Skeletal muscle satellite cell (primary cell): ENCODE data around the gene CBX4.

ENCODE experiments used
- H3K27me3 ChIP-seq: 2 replicates; pipeline ENCODE4 v1.7.0; 2013; ENCODE audit warnings: low read length; ENCODE audit not compliant: control insufficient read depth, insufficient read depth
- H3K36me3 ChIP-seq: 2 replicates; pipeline ENCODE4 v1.7.0; 2013; ENCODE audit warnings: mild to moderate bottlenecking, control low read depth, low read length; ENCODE audit not compliant: insufficient read depth
- H3K4me1 ChIP-seq: 2 replicates; pipeline ENCODE4 v1.7.0; 2013; ENCODE audit warnings: low read length; ENCODE audit not compliant: control insufficient read depth, insufficient read depth
- H3K4me2 ChIP-seq: 2 replicates; pipeline ENCODE4 v1.7.0; 2013; ENCODE audit warnings: mild to moderate bottlenecking, low read length
- H3K4me3 ChIP-seq: 2 replicates; pipeline ENCODE4 v1.7.0; 2013; ENCODE audit warnings: low read length
- H3K9ac ChIP-seq: 2 replicates; pipeline ENCODE4 v1.7.0; 2013; ENCODE audit warnings: mild to moderate bottlenecking, low read depth, low read length, moderate library complexity
- H3K9me3 ChIP-seq: replicated peaks from 2 replicates; pipeline ENCODE4 v1.7.0; 2013; ENCODE audit warnings: mild to moderate bottlenecking, control low read depth, low read length

Gene CBX4

GRCh38 chr17:79812353-79813258, 26.6 kb downstream of the CBX4 start:
- peak overlapping the region; percentile 81 for H3K4me2 ChIP-seq
- peaks cover 75% of the 10 kb centered on the region for H3K27me3 ChIP-seq
- peak overlapping the region; percentile 56 for H3K4me3 ChIP-seq
- H3K4me1 ChIP-seq, result peaks cover 27% of the 10 kb centered on the region
- H3K36me3 ChIP-seq, result no peaks in the 10 kb centered on the region
- no peak overlapping the region for H3K9ac ChIP-seq
- no peaks in the 10 kb centered on the region for H3K9me3 ChIP-seq

DNA sequence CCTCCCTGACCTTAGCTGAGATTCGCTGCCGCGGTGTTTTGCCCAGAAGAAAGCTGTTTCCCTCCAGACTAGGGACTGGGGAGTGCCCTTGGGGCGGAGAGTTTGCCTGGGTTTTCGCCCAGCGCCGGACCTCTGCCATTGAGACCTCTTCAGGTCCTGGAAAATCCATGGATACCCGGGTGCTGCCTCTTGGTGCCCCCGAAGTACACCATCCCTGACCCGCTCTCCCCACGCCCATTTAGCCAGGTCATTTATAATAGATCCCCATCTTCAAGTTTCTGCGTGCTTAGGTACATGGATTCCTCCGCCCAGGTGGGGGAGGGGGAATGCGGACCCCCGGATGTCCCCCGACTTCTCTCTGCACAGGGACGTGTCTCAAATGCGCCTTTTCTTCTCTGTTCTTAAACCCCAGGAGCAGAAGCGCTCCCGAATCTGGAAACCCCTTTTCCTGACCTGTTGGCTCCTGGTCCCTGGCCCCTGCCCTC, 27.3 kb downstream of the CBX4 start:
- Histone ChIP-seq H3K27me3 (peaks cover 75% of the 10 kb centered on the region), H3K36me3 (no peaks in the 10 kb centered on the region), H3K4me3 (peak overlapping the region; percentile 48), H3K4me1 (peaks cover 27% of the 10 kb centered on the region), H3K4me2 (peak overlapping the region; percentile 58), H3K9ac (no peak overlapping the region), H3K9me3 (no peaks in the 10 kb centered on the region)

GRCh38 chr17:79811011-79811867, 28.0 kb downstream of the CBX4 start:
- Histone ChIP-seq H3K27me3 (peaks cover 75% of the 10 kb centered on the region), H3K4me1 (peaks cover 27% of the 10 kb centered on the region), H3K9ac (no peak overlapping the region), H3K4me2 (peak overlapping the region; percentile 58), H3K9me3 (no peaks in the 10 kb centered on the region), H3K36me3 (no peaks in the 10 kb centered on the region), H3K4me3 (peak overlapping the region; percentile 48)

DNA sequence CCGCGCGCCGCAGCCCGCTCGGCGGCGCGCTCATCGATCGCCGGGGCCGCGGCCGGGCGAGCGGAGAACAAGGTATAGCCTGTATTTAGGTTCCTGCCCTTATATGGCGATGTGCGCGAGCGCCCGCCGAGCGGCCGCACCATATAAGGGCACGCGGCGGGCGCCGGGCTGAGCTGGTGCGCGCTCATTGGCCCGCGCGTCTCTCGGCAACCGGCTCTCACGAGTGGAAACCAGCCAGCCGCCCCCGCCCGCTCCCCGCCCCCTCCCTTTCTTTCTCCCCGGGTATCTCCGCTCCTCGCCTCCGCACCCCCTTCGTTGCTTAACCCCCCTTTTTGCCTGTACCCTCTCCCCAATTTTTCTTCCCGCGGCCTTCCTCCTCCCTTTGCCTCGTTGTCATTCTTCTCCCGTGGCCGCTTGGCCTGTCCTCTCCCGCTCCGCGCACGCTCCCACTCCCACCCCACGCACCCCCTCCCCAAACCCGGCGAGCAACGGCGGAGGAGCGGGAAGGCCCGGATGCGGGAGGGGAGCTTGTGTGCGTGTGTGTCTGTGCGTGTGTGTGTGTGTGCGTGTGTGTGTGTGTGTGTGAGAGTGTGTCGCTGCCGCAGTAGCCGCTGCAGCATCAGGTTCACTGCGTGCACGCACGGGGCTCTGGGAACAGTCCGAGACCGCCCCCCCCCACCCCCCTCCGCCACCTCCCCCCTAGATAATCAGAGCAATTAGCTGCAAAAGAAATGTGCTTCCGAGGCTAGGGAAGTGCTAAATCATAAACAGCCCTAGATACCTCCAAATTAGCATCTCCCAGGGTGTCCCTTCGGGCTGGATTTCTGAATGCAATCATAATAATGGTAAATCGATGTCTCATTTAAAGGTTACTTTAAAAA, 28.9 kb downstream of the CBX4 start:
- H3K4me3 ChIP-seq, result peak overlapping the region; percentile 53
- peak overlapping the region; percentile 75 for H3K4me2 ChIP-seq
- no peaks in the 10 kb centered on the region for H3K9me3 ChIP-seq
- H3K27me3 ChIP-seq, result peaks cover 77% of the 10 kb centered on the region
- no peaks in the 10 kb centered on the region for H3K36me3 ChIP-seq
- H3K4me1 ChIP-seq, result peaks cover 27% of the 10 kb centered on the region
- no peak overlapping the region for H3K9ac ChIP-seq

DNA sequence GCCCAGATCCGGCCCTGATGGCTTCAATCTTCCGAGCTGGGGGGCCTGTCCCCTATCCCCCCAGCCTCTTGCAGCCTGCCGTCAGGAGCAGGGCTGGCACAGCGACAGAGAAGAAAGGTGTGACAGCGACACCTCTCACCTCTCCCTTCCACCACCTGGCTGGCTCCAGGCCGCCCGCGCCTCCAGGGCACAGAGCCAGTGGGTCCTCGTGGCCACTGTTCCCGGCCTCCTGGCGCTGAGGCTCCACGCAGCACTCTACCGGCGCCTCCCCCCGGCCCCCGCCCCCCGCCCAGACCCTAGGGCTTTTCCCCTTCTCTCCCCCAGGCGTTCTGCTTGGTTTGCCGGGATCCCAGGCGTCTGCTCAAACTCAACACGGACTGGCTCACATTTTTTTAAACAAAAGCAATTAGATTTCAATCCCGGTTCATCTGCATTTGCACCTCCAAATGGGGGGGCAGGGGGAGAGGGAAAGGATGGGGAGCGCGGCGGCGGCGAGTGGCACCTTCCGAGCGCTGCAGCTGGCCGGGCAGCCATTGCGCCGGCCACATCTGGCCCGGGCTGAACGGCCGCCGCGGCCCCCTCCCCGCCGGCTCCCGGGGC, 29.6 kb downstream of the CBX4 start:
- H3K4me2 ChIP-seq, result peak overlapping the region; percentile 75
- peaks cover 22% of the 10 kb centered on the region for H3K4me1 ChIP-seq
- no peak overlapping the region for H3K9ac ChIP-seq
- peak overlapping the region; percentile 53 for H3K4me3 ChIP-seq
- H3K27me3 ChIP-seq, result peaks cover 78% of the 10 kb centered on the region
- no peaks in the 10 kb centered on the region for H3K36me3 ChIP-seq
- no peaks in the 10 kb centered on the region for H3K9me3 ChIP-seq

- H3K4me1 ChIP-seq, result peaks cover 22% of the 10 kb centered on the region
- no peak overlapping the region for H3K4me3 ChIP-seq
- no peak overlapping the region for H3K4me2 ChIP-seq
- no peak overlapping the region for H3K9ac ChIP-seq
- peaks cover 79% of the 10 kb centered on the region for H3K27me3 ChIP-seq
- no peaks in the 10 kb centered on the region for H3K36me3 ChIP-seq
- no peaks in the 10 kb centered on the region for H3K9me3 ChIP-seq
Observed at GRCh38 chr17:79808763-79809529, 30.3 kb downstream of the CBX4 start.

GRCh38 chr17:79806863-79807720, 32.1 kb downstream of the CBX4 start:
- Histone ChIP-seq H3K36me3 (no peaks in the 10 kb centered on the region), H3K27me3 (peaks cover 88% of the 10 kb centered on the region), H3K4me2 (no peak overlapping the region), H3K9me3 (no peaks in the 10 kb centered on the region), H3K4me1 (peaks cover 15% of the 10 kb centered on the region), H3K4me3 (no peak overlapping the region), H3K9ac (no peak overlapping the region)

GRCh38 chr17:79806446-79806760, 32.8 kb downstream of the CBX4 start:
- Histone ChIP-seq H3K9me3 (no peaks in the 10 kb centered on the region), H3K9ac (no peak overlapping the region), H3K4me3 (no peak overlapping the region), H3K4me2 (no peak overlapping the region), H3K27me3 (peaks cover 88% of the 10 kb centered on the region), H3K36me3 (no peaks in the 10 kb centered on the region), H3K4me1 (peaks cover 9% of the 10 kb centered on the region)

GRCh38 chr17:79804856-79805696, 34.2 kb downstream of the CBX4 start:
- peaks cover 12% of the 10 kb centered on the region for H3K4me1 ChIP-seq
- H3K9ac ChIP-seq, result no peak overlapping the region

More at GRCh38 chr17:79804856-79805696, 34.2 kb downstream of the CBX4 start:
- peaks cover 94% of the 10 kb centered on the region for H3K27me3 ChIP-seq
- no peaks in the 10 kb centered on the region for H3K9me3 ChIP-seq
- peak overlapping the region; percentile 70 for H3K4me2 ChIP-seq
- H3K4me3 ChIP-seq, result no peak overlapping the region
- no peaks in the 10 kb centered on the region for H3K36me3 ChIP-seq
